ENCODE results near the gene TMEM201. TPM values are rescaled to one million over a fixed set of nuclear protein-coding genes. Genes with fewer than 3 reads are reported as not detected.

Gene TMEM201
- total RNA-seq, 1 donor from 2014 or later: 1.9 TPM

- H3K27ac Mint-ChIP-seq: no peak overlapping the region
- Histone ChIP-seq H3K79me2 (ENCODE audit: low read depth) (no peaks in the 10 kb centered on the region), H3K27me3 (no peaks in the 10 kb centered on the region), H3K4me1 (no peaks in the 10 kb centered on the region), H3K27ac (no peak overlapping the region), H2AFZ (replicated peaks) (no peak overlapping the region), H3K9me3 (ENCODE audit: low read depth) (no peaks in the 10 kb centered on the region), H3K9ac (no peak overlapping the region), H3K4me2 (no peak overlapping the region), H3F3A (ENCODE audit: low read depth) (peaks cover 5% of the 10 kb centered on the region), H4K20me1 (ENCODE audit: low read depth) (peaks cover 1% of the 10 kb centered on the region), H3K36me3 (no peaks in the 10 kb centered on the region), H3K4me3 (no peak overlapping the region)
- H3K4me3 Mint-ChIP-seq: no peak overlapping the region
- peaks cover 31% of the 10 kb centered on the region for H3K36me3 Mint-ChIP-seq
- no peak for DNase-seq (ENCODE audit: low spot score)
- TF ChIP-seq CTCF (IDR thresholded peaks at IDR 0.05) (no peak), EZH2 (IDR thresholded peaks at IDR 0.05) (no peak)
- no peaks in the 10 kb centered on the region for H3K9me3 Mint-ChIP-seq
- H3K27me3 Mint-ChIP-seq (ENCODE audit: insufficient read depth, low read depth): peaks cover 4% of the 10 kb centered on the region
- H3K4me1 Mint-ChIP-seq: peaks cover 3% of the 10 kb centered on the region
Measured at GRCh38 chr1:9580942-9581341, 7.8 kb upstream of the TMEM201 start.

GRCh38 chr1:9586147-9586766 lies 2.5 kb upstream of the TMEM201 start:
- H3K4me1 ChIP-seq: peaks cover 17% of the 10 kb centered on the region
- no peak overlapping the region for H3K9ac ChIP-seq
- H4K20me1 ChIP-seq (ENCODE audit: low read depth): peaks cover 22% of the 10 kb centered on the region
- peaks cover 24% of the 10 kb centered on the region for H3F3A ChIP-seq (ENCODE audit: low read depth)
- Mint-ChIP-seq H3K4me3 (no peak overlapping the region), H3K9me3 (no peaks in the 10 kb centered on the region), H3K4me1 (peaks cover 18% of the 10 kb centered on the region), H3K27me3 (ENCODE audit: insufficient read depth, low read depth) (peaks cover 7% of the 10 kb centered on the region), H3K36me3 (peaks cover 12% of the 10 kb centered on the region), H3K27ac (no peak overlapping the region)
- H3K4me3 ChIP-seq: no peak overlapping the region
- H3K27ac ChIP-seq: no peak overlapping the region
- H3K9me3 ChIP-seq (ENCODE audit: low read depth): no peaks in the 10 kb centered on the region
- H3K4me2 ChIP-seq: no peak overlapping the region
- no peaks in the 10 kb centered on the region for H3K36me3 ChIP-seq
- H3K27me3 ChIP-seq: no peaks in the 10 kb centered on the region
- TF ChIP-seq EZH2 (IDR thresholded peaks at IDR 0.05): no peak
- no peak for TF ChIP-seq EZH2phosphoT487 (IDR thresholded peaks at IDR 0.05)
- TF ChIP-seq CTCF (IDR thresholded peaks at IDR 0.05): no peak
- H2AFZ ChIP-seq (replicated peaks): no peak overlapping the region
- H3K79me2 ChIP-seq (ENCODE audit: low read depth): peaks cover 23% of the 10 kb centered on the region
- DNase-seq (ENCODE audit: low spot score): no peak

GRCh38 chr1:9589144-9589718 lies 520 bp downstream of the TMEM201 start:
- Histone ChIP-seq H2AFZ (replicated peaks) (no peak overlapping the region), H3K4me3 (peak overlapping the region; percentile 59), H3K27me3 (no peaks in the 10 kb centered on the region), H3K4me1 (peaks cover 45% of the 10 kb centered on the region), H3K9ac (peak overlapping the region; percentile 15), H3F3A (ENCODE audit: low read depth) (peaks cover 48% of the 10 kb centered on the region), H3K9me3 (ENCODE audit: low read depth) (no peaks in the 10 kb centered on the region), H4K20me1 (ENCODE audit: low read depth) (peaks cover 50% of the 10 kb centered on the region), H3K4me2 (peak overlapping the region; percentile 90), H3K27ac (no peak overlapping the region), H3K79me2 (ENCODE audit: low read depth) (peaks cover 50% of the 10 kb centered on the region), H3K36me3 (no peaks in the 10 kb centered on the region)
- Mint-ChIP-seq H3K27ac (no peak overlapping the region), H3K27me3 (ENCODE audit: insufficient read depth, low read depth) (peaks cover 8% of the 10 kb centered on the region), H3K4me1 (peaks cover 46% of the 10 kb centered on the region), H3K9me3 (no peaks in the 10 kb centered on the region), H3K4me3 (peak overlapping the region; percentile 93), H3K36me3 (peaks cover 4% of the 10 kb centered on the region)
- DNase-seq (ENCODE audit: low spot score): peak; percentile 67
- TF ChIP-seq CTCF (IDR thresholded peaks at IDR 0.05) (no peak), EZH2 (IDR thresholded peaks at IDR 0.05) (no peak), EZH2phosphoT487 (IDR thresholded peaks at IDR 0.05) (no peak)
